Calu3 (cell line): ENCODE data around the gene C11orf71. TPM values are rescaled to one million over a fixed set of nuclear protein-coding genes. Genes with fewer than 3 reads are reported as not detected.

Experiments
- BruUV-seq: library from RNA; stranded (reverse); fragments of 400-500 nt; replicated peaks from 2 replicates; lab custom pipeline; 2021; lab: Mats Ljungman, UMichigan
- CTCF ChIA-PET: fragments of 300-600 bp; sonication (Branson Sonifier 250); formaldehyde crosslinking; loops from one replicate; lab custom pipeline; 2022; ENCODE audit warnings: antibody characterized with exemption; lab: Charles Lee
- DNase-seq: peaks from one replicate; pipeline ENCODE4 v3.0.0; 2022
- H3K27ac Mint-ChIP-seq: one replicate; pipeline ENCODE4 v1.8.0; 2022; ENCODE audit warnings: mixed read lengths; ENCODE audit not compliant: unreplicated experiment
- H3K27me3 Mint-ChIP-seq: one replicate; pipeline ENCODE4 v1.8.0; 2022; ENCODE audit warnings: mixed read lengths; ENCODE audit not compliant: unreplicated experiment
- H3K36me3 Mint-ChIP-seq: one replicate; pipeline ENCODE4 v1.8.0; 2022; ENCODE audit warnings: mild to moderate bottlenecking, moderate library complexity, mixed read lengths; ENCODE audit not compliant: insufficient read depth, unreplicated experiment
- H3K4me1 Mint-ChIP-seq: one replicate; pipeline ENCODE4 v1.8.0; 2022; ENCODE audit warnings: mild to moderate bottlenecking, low read depth, mixed read lengths; ENCODE audit not compliant: unreplicated experiment
- H3K4me3 Mint-ChIP-seq: one replicate; pipeline ENCODE4 v1.8.0; 2022; ENCODE audit warnings: mild to moderate bottlenecking, low read depth, moderate library complexity, mixed read lengths; ENCODE audit not compliant: unreplicated experiment
- H3K9me3 Mint-ChIP-seq: one replicate; pipeline ENCODE4 v1.8.0; 2022; ENCODE audit warnings: low read depth, mixed read lengths; ENCODE audit not compliant: unreplicated experiment
- intact Hi-C: fragments of 100-400 bp; cut with micrococcal nuclease; formaldehyde crosslinking; loops from one replicate; pipeline ENCODE4 v1.10.0; 2022; ENCODE audit not compliant: unreplicated experiment
- total RNA-seq: library from RNA; stranded (reverse); gene quantifications from 2 replicates; pipeline ENCODE4 v1.2.3, GENCODE V29; 2022
- TF ChIP-seq, protein P1 (sequence below): fragments of 200-600 bp; IDR thresholded peaks from one replicate; pipeline ENCODE4 v1.8.0; 2022; ENCODE audit warnings: antibody characterized with exemption; ENCODE audit not compliant: unreplicated experiment

The C11orf71 gene
- total RNA-seq, 1 experiment from 2014 or later, result 3.8 TPM

DNA sequence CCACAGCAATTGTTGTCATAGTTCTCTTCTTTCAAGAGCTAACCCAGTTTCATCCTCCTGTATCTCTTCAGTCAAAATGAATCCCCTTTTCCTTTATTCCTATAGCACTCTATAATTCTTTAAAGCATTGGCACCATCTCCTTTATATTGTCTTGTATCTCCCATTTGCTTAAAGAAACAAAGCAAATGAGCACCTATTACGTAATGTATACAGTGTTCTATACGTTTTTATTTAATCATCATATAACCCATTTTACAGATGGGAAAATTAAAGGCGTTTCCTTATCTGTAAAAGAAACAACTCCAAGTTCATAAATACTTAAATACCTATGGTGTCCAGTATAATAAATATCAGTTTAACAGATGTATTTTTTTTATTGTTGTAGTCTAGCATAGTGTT, 32.6 kb upstream of the C11orf71 start:
- intact Hi-C loops, result no loop called here
- Mint-ChIP-seq H3K4me1 (peaks cover 4% of the 10 kb centered on the region), H3K27me3 (no peaks in the 10 kb centered on the region), H3K9me3 (no peaks in the 10 kb centered on the region), H3K27ac (no peak overlapping the region), H3K4me3 (no peak overlapping the region), H3K36me3 (no peaks in the 10 kb centered on the region)
- no peak for DNase-seq
- no TSS peak for BruUV-seq
- TF ChIP-seq, protein P1, sequence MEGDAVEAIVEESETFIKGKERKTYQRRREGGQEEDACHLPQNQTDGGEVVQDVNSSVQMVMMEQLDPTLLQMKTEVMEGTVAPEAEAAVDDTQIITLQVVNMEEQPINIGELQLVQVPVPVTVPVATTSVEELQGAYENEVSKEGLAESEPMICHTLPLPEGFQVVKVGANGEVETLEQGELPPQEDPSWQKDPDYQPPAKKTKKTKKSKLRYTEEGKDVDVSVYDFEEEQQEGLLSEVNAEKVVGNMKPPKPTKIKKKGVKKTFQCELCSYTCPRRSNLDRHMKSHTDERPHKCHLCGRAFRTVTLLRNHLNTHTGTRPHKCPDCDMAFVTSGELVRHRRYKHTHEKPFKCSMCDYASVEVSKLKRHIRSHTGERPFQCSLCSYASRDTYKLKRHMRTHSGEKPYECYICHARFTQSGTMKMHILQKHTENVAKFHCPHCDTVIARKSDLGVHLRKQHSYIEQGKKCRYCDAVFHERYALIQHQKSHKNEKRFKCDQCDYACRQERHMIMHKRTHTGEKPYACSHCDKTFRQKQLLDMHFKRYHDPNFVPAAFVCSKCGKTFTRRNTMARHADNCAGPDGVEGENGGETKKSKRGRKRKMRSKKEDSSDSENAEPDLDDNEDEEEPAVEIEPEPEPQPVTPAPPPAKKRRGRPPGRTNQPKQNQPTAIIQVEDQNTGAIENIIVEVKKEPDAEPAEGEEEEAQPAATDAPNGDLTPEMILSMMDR, result no peak
- CTCF ChIA-PET, result no interaction called here

GRCh38 chr11:114430290-114430689, 30.0 kb upstream of the C11orf71 start:
- Mint-ChIP-seq H3K4me1 (no peaks in the 10 kb centered on the region), H3K4me3 (no peak overlapping the region), H3K27me3 (no peaks in the 10 kb centered on the region), H3K9me3 (no peaks in the 10 kb centered on the region), H3K27ac (no peak overlapping the region), H3K36me3 (no peaks in the 10 kb centered on the region)
- intact Hi-C loops, result no loop called here
- no TSS peak for BruUV-seq
- CTCF ChIA-PET, result no interaction called here
- no peak for DNase-seq
- TF ChIP-seq, protein P1, result no peak

- intact Hi-C loops, result no loop called here
- CTCF ChIA-PET, result no interaction called here
- H3K9me3 Mint-ChIP-seq, result no peaks in the 10 kb centered on the region
- no peak overlapping the region for H3K4me3 Mint-ChIP-seq
- TF ChIP-seq, protein P1, result no peak
- H3K4me1 Mint-ChIP-seq, result no peaks in the 10 kb centered on the region
- DNase-seq, result no peak
- H3K27ac Mint-ChIP-seq, result no peak overlapping the region
- H3K36me3 Mint-ChIP-seq, result no peaks in the 10 kb centered on the region
- BruUV-seq, result no TSS peak
- H3K27me3 Mint-ChIP-seq, result no peaks in the 10 kb centered on the region
These were observed 26.0 kb upstream of the C11orf71 start for GRCh38 chr11:114426280-114426679.

- TF ChIP-seq, protein P1, result no peak
- Mint-ChIP-seq H3K27me3 (no peaks in the 10 kb centered on the region), H3K36me3 (peaks cover 3% of the 10 kb centered on the region), H3K9me3 (no peaks in the 10 kb centered on the region), H3K27ac (no peak overlapping the region), H3K4me3 (no peak overlapping the region), H3K4me1 (no peaks in the 10 kb centered on the region)
- CTCF ChIA-PET, result interaction anchor here (0.6 kb wide), 1 partner anchor 818 kb away, joined by 3 read pairs; no protein-coding TSS in a partner anchor
- BruUV-seq, result no TSS peak
- intact Hi-C loops, result no loop called here
- DNase-seq, result no peak
These were observed 16.2 kb upstream of the C11orf71 start for GRCh38 chr11:114416441-114416961.
